AG04450 (cell line): ENCODE measurements around the gene ANKRD13A. TPM values are rescaled to one million over a fixed set of nuclear protein-coding genes. Genes with fewer than 3 reads are reported as not detected.

Source experiments
- CTCF ChIA-PET: fragments of 300-600, 350-600 bp; formaldehyde crosslinking; extraction: SDS; loops from one replicate; lab custom pipeline; 2022; ENCODE audit warnings: antibody characterized with exemption, inconsistent platforms; lab: Charles Lee
- POLR2A ChIA-PET: fragments of 350-600 bp; formaldehyde crosslinking; extraction: SDS; loops from one replicate; lab custom pipeline; 2021; ENCODE audit warnings: antibody characterized with exemption, inconsistent platforms; lab: Yijun Ruan, JAX
- DNase-seq: peaks from one replicate; pipeline ENCODE4 v3.0.0-alpha.2; 2011; ENCODE audit warnings: low read depth, low spot score
- H3K27ac ChIP-seq: one replicate; pipeline ENCODE4 v1.5.1; 2012; ENCODE audit warnings: low read depth, low read length, control low read depth
- H3K27me3 ChIP-seq: one replicate; pipeline ENCODE4 v1.6.0; 2012; ENCODE audit warnings: low read length; ENCODE audit not compliant: control insufficient read depth, insufficient read depth
- H3K4me3 ChIP-seq: 2 replicates; pipeline ENCODE4 v1.5.1; 2011; ENCODE audit warnings: mild to moderate bottlenecking, low read depth, low read length, control low read depth
- H3K9me3 ChIP-seq: 2 replicates; pipeline ENCODE4 v1.5.1; 2012; ENCODE audit warnings: low read length; ENCODE audit not compliant: control insufficient read depth, insufficient read depth
- polyA plus RNA-seq: library from polyadenylated mRNA; depleted of rRNA; stranded (reverse); fragments of >200 nt; gene quantifications from 2 replicates; pipeline ENCODE4 v1.2.3, GENCODE V29; 2011
- TF ChIP-seq, protein P1 (sequence below): IDR thresholded peaks from 2 replicates; pipeline ENCODE4 v1.5.1; 2011; ENCODE audit warnings: low read depth, low read length, control low read depth, inconsistent platforms

The ANKRD13A gene
- polyA plus RNA-seq, 1 experiment = 246 TPM

GRCh38 chr12:109993091-109993490 is 6.1 kb upstream of the ANKRD13A start:
- Histone ChIP-seq H3K9me3 (no peaks in the 10 kb centered on the region), H3K27me3 (no peaks in the 10 kb centered on the region), H3K27ac (no peak overlapping the region), H3K4me3 (no peak overlapping the region)
- ChIA-PET POLR2A (no interaction called here), CTCF (interaction anchor here (1.5 kb wide), 1 partner anchor 139 kb away, joined by 3 read pairs; no protein-coding TSS in a partner anchor)
- no peak for DNase-seq
- TF ChIP-seq, protein P1, sequence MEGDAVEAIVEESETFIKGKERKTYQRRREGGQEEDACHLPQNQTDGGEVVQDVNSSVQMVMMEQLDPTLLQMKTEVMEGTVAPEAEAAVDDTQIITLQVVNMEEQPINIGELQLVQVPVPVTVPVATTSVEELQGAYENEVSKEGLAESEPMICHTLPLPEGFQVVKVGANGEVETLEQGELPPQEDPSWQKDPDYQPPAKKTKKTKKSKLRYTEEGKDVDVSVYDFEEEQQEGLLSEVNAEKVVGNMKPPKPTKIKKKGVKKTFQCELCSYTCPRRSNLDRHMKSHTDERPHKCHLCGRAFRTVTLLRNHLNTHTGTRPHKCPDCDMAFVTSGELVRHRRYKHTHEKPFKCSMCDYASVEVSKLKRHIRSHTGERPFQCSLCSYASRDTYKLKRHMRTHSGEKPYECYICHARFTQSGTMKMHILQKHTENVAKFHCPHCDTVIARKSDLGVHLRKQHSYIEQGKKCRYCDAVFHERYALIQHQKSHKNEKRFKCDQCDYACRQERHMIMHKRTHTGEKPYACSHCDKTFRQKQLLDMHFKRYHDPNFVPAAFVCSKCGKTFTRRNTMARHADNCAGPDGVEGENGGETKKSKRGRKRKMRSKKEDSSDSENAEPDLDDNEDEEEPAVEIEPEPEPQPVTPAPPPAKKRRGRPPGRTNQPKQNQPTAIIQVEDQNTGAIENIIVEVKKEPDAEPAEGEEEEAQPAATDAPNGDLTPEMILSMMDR = no peak

DNA sequence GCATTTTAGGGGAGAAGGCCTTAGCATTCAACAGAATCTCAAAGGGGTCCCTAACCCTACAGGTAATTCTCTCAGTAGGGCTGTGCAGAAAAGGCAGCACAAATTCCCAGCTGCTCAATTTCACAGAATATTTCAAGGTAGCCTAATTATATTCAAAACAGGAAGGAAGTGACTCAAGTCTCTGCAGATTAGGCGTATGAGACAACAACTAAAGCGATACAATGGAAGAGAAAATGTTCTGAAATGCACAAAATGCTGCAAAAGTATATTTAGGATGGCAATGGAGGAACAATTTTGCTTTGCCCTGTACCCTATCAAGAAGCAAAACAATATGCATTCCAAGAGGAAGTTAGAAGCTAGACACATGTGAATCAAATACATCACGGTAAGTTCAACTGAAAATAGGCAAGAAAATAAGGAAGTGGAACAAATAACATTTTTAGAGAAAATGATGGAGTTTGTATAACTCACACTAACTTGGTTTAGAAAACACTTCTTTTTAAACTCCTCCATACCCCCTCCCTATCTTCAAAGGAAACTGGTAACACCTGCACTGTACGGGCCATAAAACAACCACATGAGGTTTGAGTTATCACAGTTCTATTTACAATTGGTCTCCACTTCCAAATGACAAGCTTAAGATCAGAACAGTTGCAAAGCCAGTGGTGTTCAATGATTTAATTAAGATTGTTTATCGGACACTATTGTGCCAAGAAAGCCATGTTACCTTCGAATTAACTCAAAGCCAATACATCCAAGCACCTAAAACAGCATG is 4.6 kb upstream of the ANKRD13A start:
- Histone ChIP-seq H3K27me3 (no peaks in the 10 kb centered on the region), H3K4me3 (peak overlapping the region; percentile 90), H3K9me3 (no peaks in the 10 kb centered on the region), H3K27ac (no peak overlapping the region)
- CTCF ChIA-PET = interaction anchor here (0.7 to 1.1 kb wide), 2 partner anchors 437 kb away, joined by 3 read pairs; no protein-coding TSS in a partner anchor
- TF ChIP-seq, protein P1 = no peak
- DNase-seq = no peak
- POLR2A ChIA-PET = no interaction called here

GRCh38 chr12:109995361-109995685 is 3.9 kb upstream of the ANKRD13A start:
- CTCF ChIA-PET = interaction anchor here (0.7 kb wide), 1 partner anchor 436 kb away, joined by 3 read pairs; no protein-coding TSS in a partner anchor
- Histone ChIP-seq H3K27ac (peak overlapping the region; percentile 34), H3K27me3 (no peaks in the 10 kb centered on the region), H3K4me3 (peak overlapping the region; percentile 90), H3K9me3 (no peaks in the 10 kb centered on the region)
- POLR2A ChIA-PET = no interaction called here
- TF ChIP-seq, protein P1 = no peak
- no peak for DNase-seq

DNA sequence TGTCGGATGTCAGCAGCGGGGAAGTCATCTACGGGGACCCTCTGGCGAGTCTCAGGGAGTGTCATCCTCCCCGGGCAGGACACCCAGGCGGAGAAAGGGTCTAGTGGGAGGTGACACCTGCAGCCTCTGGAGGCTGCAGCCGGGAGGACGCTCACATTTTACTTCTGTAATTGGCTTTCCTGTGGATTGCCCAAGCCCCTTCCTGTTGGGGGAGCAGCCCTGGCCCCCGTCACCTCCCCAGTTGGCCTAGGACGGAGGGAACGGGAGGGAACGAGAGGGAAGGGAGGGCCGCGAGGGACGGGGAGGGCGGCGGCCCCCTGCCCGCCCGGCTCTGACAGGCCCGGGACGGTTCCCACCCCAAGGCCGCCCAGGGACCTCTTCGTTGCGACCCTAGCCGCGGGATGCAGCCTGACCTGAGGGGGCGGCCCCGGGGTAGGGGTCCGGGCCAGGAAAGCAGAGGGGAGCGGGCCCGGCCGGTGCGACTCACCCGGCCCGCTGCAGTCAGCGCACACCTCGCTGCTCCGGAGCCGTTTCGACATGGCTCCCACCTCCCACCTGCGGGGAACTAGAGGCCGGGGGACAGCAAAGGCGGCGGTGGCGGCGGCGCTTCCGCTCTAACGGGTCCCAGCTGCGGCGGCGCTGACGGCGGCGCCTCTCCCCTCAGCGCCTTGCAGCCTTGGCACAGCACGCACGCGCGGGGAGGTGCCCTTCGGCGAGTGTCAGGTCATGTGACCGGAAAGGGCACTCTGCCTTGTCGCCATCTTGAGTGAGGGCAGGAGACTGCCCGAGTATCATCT is 3.3 kb upstream of the ANKRD13A start, which contains the start of gene GIT2:
GIT2 (minus strand) TSS at position 683 of the 797 bp plus-strand sequence; CDS start at position 539, 144 bp downstream.
- no peaks in the 10 kb centered on the region for H3K27me3 ChIP-seq
- ChIA-PET POLR2A (interaction anchor here (0.7 kb wide), 1 partner anchor 106 kb away, joined by 3 read pairs; no protein-coding TSS in a partner anchor), CTCF (no interaction called here)

More for the DNA sequence above, 3.3 kb upstream of the ANKRD13A start, which contains the start of gene GIT2:
- Histone ChIP-seq H3K4me3 (peak within 1 kb of the TSS; percentile 90), H3K27ac (peak within 1 kb of the TSS; percentile 34), H3K9me3 (no peaks in the 10 kb centered on the region)
- peak; percentile 65 for DNase-seq
- TF ChIP-seq, protein P1 = no peak
